IMR-90 (cell line): ENCODE data around the gene MAML3. TPM values are rescaled to one million over a fixed set of nuclear protein-coding genes. Genes with fewer than 3 reads are reported as not detected.

Experiments
- ATAC-seq: fragments of 200-7000 bp; cut with Tn5 transposase; 2 replicates; pipeline ENCODE4 v1.9.1; 2020; ENCODE audit warnings: low read depth, mild to moderate bottlenecking, moderate library complexity
- BruUV-seq: library from RNA; stranded (reverse); fragments of 400-500 nt; replicated peaks from 2 replicates; lab custom pipeline; 2021; lab: Mats Ljungman, UMichigan
- CTCF ChIA-PET: fragments of 300-600 bp; formaldehyde crosslinking; extraction: SDS; loops from one replicate; lab custom pipeline; 2021; ENCODE audit warnings: antibody characterized with exemption; lab: Yijun Ruan, JAX
- POLR2A ChIA-PET: fragments of 300-600 bp; sonication (Branson Sonifier 250); formaldehyde crosslinking; loops from one replicate; lab custom pipeline; 2022; ENCODE audit warnings: antibody characterized with exemption; ENCODE audit not compliant: unreplicated experiment; lab: Charles Lee
- DNase-seq: peaks from one replicate; pipeline ENCODE4 v3.0.0; 2013
- H2AFZ ChIP-seq: replicated peaks from 2 replicates; pipeline ENCODE3; 2013; ENCODE audit warnings: low read length, mild to moderate bottlenecking; ENCODE audit not compliant: poor library complexity
- H2AK5ac ChIP-seq: 2 replicates; pipeline ENCODE4 v1.6.1; 2013; ENCODE audit warnings: low read depth, low read length, inconsistent platforms
- H2AK9ac ChIP-seq: replicated peaks from 2 replicates; pipeline ENCODE3; 2013; ENCODE audit warnings: mild to moderate bottlenecking, low read depth, low read length, moderate library complexity; ENCODE audit not compliant: poor library complexity
- H2BK120ac ChIP-seq: 2 replicates; pipeline ENCODE4 v1.6.1; 2013; ENCODE audit warnings: low read depth, low read length, inconsistent platforms
- H2BK15ac ChIP-seq: 3 replicates; pipeline ENCODE4 v1.6.1; 2013; ENCODE audit warnings: low read depth, low read length, inconsistent platforms
- H2BK20ac ChIP-seq: 2 replicates; pipeline ENCODE4 v1.6.1; 2013; ENCODE audit warnings: low read depth, mild to moderate bottlenecking, inconsistent platforms, low read length, moderate library complexity
- H2BK5ac ChIP-seq: 2 replicates; pipeline ENCODE4 v1.6.1; 2013; ENCODE audit warnings: mild to moderate bottlenecking, low read depth, low read length, inconsistent platforms; ENCODE audit not compliant: poor library complexity, severe bottlenecking
- H3K14ac ChIP-seq: replicated peaks from 2 replicates; pipeline ENCODE4 v1.6.1; 2013; ENCODE audit warnings: low read depth, low read length, inconsistent platforms
- H3K18ac ChIP-seq: 2 replicates; pipeline ENCODE4 v1.6.1; 2013; ENCODE audit warnings: low read depth, low read length, control low read depth
- H3K23ac ChIP-seq: 2 replicates; pipeline ENCODE4 v1.6.1; 2013; ENCODE audit warnings: low read depth, low read length, inconsistent platforms
- H3K27ac ChIP-seq: 2 replicates; pipeline ENCODE4 v1.5.1; 2013; ENCODE audit warnings: mild to moderate bottlenecking, control low read depth, low read length; ENCODE audit not compliant: insufficient read depth
- H3K27me3 ChIP-seq: 2 replicates; pipeline ENCODE4 v1.6.1; 2013; ENCODE audit warnings: low read length; ENCODE audit not compliant: control insufficient read depth, insufficient read depth
- H3K36me3 ChIP-seq: 2 replicates; pipeline ENCODE4 v1.6.1; 2013; ENCODE audit warnings: low read length, mixed read lengths; ENCODE audit not compliant: control insufficient read depth, insufficient read depth
- H3K4ac ChIP-seq: 2 replicates; pipeline ENCODE4 v1.6.1; 2013; ENCODE audit warnings: low read depth, low read length, inconsistent platforms
- H3K4me1 ChIP-seq: 2 replicates; pipeline ENCODE4 v1.6.1; 2013; ENCODE audit warnings: low read length, mixed read lengths; ENCODE audit not compliant: control insufficient read depth, insufficient read depth
- H3K4me2 ChIP-seq: 2 replicates; pipeline ENCODE4 v1.6.1; 2013; ENCODE audit warnings: low read depth, mild to moderate bottlenecking, control low read depth, low read length, moderate library complexity
- H3K4me3 ChIP-seq: 2 replicates; pipeline ENCODE4 v1.5.1; 2013; ENCODE audit warnings: low read depth, mild to moderate bottlenecking, control low read depth, low read length, moderate library complexity; ENCODE audit not compliant: insufficient read depth
- H3K56ac ChIP-seq: 2 replicates; pipeline ENCODE4 v1.6.1; 2013; ENCODE audit warnings: low read length, inconsistent platforms; ENCODE audit not compliant: insufficient read depth; ENCODE audit errors: extremely low read depth
- H3K79me1 ChIP-seq, 2 experiments: 2 replicates each; pipeline ENCODE4 v1.6.1; 2013; ENCODE audit warnings: low read length in 2 of 2, inconsistent platforms in 1 of 2, low read depth in 1 of 2
- H3K9ac ChIP-seq: 2 replicates; pipeline ENCODE4 v1.6.1; 2013; ENCODE audit warnings: low read depth, low read length, control low read depth
- H3K9me1 ChIP-seq: 2 replicates; pipeline ENCODE4 v1.6.1; 2013; ENCODE audit warnings: low read length, inconsistent platforms; ENCODE audit not compliant: insufficient read depth
- H3K9me3 ChIP-seq: 2 replicates; pipeline ENCODE4 v1.6.1; 2013; ENCODE audit warnings: low read length; ENCODE audit not compliant: control insufficient read depth, insufficient read depth
- H4K20me1 ChIP-seq: 2 replicates; pipeline ENCODE4 v1.6.1; 2013; ENCODE audit warnings: low read length, inconsistent platforms; ENCODE audit not compliant: insufficient read depth
- H4K5ac ChIP-seq: 2 replicates; pipeline ENCODE4 v1.6.1; 2013; ENCODE audit warnings: mild to moderate bottlenecking, low read depth, low read length, control low read depth
- H4K8ac ChIP-seq, 2 experiments: 2 replicates each; pipeline ENCODE4 v1.6.1; 2013; ENCODE audit warnings: low read depth in 2 of 2, low read length in 2 of 2, control low read depth in 1 of 2, inconsistent platforms in 1 of 2
- H4K91ac ChIP-seq: 2 replicates; pipeline ENCODE4 v1.6.1; 2013; ENCODE audit warnings: low read depth, low read length, inconsistent platforms; ENCODE audit not compliant: insufficient read depth
- BHLHE40 ChIP-seq: fragments of 150-350 bp; IDR thresholded peaks from 2 replicates; pipeline ENCODE4 v1.6.1; 2016; ENCODE audit warnings: mild to moderate bottlenecking, low read depth, low read length
- CEBPB ChIP-seq: IDR thresholded peaks from 2 replicates; pipeline ENCODE4 v1.6.1; 2012; ENCODE audit warnings: low read depth, low read length, improper control_type of control experiment
- CHD1 ChIP-seq: IDR thresholded peaks from 2 replicates; pipeline ENCODE4 v1.6.1; 2012; ENCODE audit warnings: low read depth, low read length, improper control_type of control experiment
- FOS ChIP-seq: fragments of 150-350 bp; IDR thresholded peaks from 2 replicates; pipeline ENCODE4 v1.6.1; 2016; ENCODE audit warnings: low read depth, low read length
- MAFK ChIP-seq: IDR thresholded peaks from 2 replicates; pipeline ENCODE4 v1.6.1; 2012; ENCODE audit warnings: low read depth, low read length, improper control_type of control experiment
- MAZ ChIP-seq: IDR thresholded peaks from 2 replicates; pipeline ENCODE4 v1.6.1; 2012; ENCODE audit warnings: low read depth, mild to moderate bottlenecking, low read length, improper control_type of control experiment, moderate library complexity, borderline replicate concordance
- MXI1 ChIP-seq: IDR thresholded peaks from 2 replicates; pipeline ENCODE4 v1.6.1; 2012; ENCODE audit warnings: low read depth, mild to moderate bottlenecking, low read length, moderate library complexity, borderline replicate concordance
- NFE2L2 ChIP-seq: fragments of 150-350 bp; IDR thresholded peaks from 2 replicates; pipeline ENCODE4 v1.6.1; 2016; ENCODE audit warnings: low read depth, mild to moderate bottlenecking, low read length
- POLR2A ChIP-seq: IDR thresholded peaks from 2 replicates; pipeline ENCODE4 v1.6.1; 2012; ENCODE audit warnings: mild to moderate bottlenecking, low read depth, low read length
- RAD21 ChIP-seq: IDR thresholded peaks from 2 replicates; pipeline ENCODE4 v1.6.1; 2012; ENCODE audit warnings: low read length, improper control_type of control experiment
- RCOR1 ChIP-seq: IDR thresholded peaks from 2 replicates; pipeline ENCODE4 v1.6.1; 2012; ENCODE audit warnings: mild to moderate bottlenecking, low read length, improper control_type of control experiment; ENCODE audit not compliant: insufficient replicate concordance
- RFX5 ChIP-seq: IDR thresholded peaks from 2 replicates; pipeline ENCODE4 v1.8.0; 2012; ENCODE audit warnings: low read depth, mild to moderate bottlenecking, low read length, moderate library complexity
- WGBS, 2 experiments: methylation state at CpG; one replicate each; pipeline versions ENCODE4 v1.1.5 to v1.1.7; 2013; ENCODE audit warnings: missing lambda C conversion rate in 2 of 2; ENCODE audit not compliant: insufficient read length in 1 of 2; ENCODE audit errors: extremely low coverage in 2 of 2; 5-methylcytosine and 5-hydroxymethylcytosine counted together
- dilution Hi-C: fragments of 300-500 bp; cut with HindIII; formaldehyde crosslinking; loops from one replicate; pipeline ENCODE4 v1.14.3; 2018; ENCODE audit warnings: low sequenced_read_pairs; ENCODE audit not compliant: unreplicated experiment
- in situ Hi-C: fragments of 300-500 bp; cut with MboI; formaldehyde crosslinking; loops from 3 replicates; pipeline ENCODE4 v1.14.3; 2019; ENCODE audit warnings: low sequenced_read_pairs, inconsistent platforms, mixed read lengths
- intact Hi-C: fragments of 100-400 bp; cut with micrococcal nuclease; formaldehyde crosslinking; loops from 2 replicates; pipeline ENCODE4 v1.10.0; 2022
- polyA plus RNA-seq, 3 experiments: library from polyadenylated mRNA; depleted of rRNA; stranded (reverse); fragments of >200 nt; gene quantifications; 2 replicates each; pipeline ENCODE4 v1.2.3, GENCODE V29; 2012; ENCODE audit warnings: low replicate concordance in 1 of 3
- total RNA-seq: library from RNA; depleted of rRNA; stranded (reverse); fragments of >200 nt; gene quantifications from 2 replicates; pipeline ENCODE4 v1.2.3, GENCODE V29; 2012
- TF ChIP-seq, protein P1 (sequence below): fragments of 150-350 bp; IDR thresholded peaks from 2 replicates; pipeline ENCODE4 v1.6.1; 2017; ENCODE audit warnings: mild to moderate bottlenecking, antibody characterized with exemption, low read length, low read depth
- TF ChIP-seq, protein P2 (sequence below): fragments of 150-350 bp; IDR thresholded peaks from 2 replicates; pipeline ENCODE4 v1.6.1; 2016; ENCODE audit warnings: low read depth, mild to moderate bottlenecking, low read length, moderate library complexity, borderline replicate concordance
- TF ChIP-seq, protein P3 (sequence below): conservative IDR thresholded peaks from 2 replicates; pipeline ENCODE4 v1.5.1; 2012; ENCODE audit warnings: mild to moderate bottlenecking, low read depth, low read length, improper control_type of control experiment

Gene MAML3
- total and polyA plus RNA-seq, 2 of the 4 experiments (the other 2 are of a cell fraction): 0.90 to 1.7 TPM

DNA sequence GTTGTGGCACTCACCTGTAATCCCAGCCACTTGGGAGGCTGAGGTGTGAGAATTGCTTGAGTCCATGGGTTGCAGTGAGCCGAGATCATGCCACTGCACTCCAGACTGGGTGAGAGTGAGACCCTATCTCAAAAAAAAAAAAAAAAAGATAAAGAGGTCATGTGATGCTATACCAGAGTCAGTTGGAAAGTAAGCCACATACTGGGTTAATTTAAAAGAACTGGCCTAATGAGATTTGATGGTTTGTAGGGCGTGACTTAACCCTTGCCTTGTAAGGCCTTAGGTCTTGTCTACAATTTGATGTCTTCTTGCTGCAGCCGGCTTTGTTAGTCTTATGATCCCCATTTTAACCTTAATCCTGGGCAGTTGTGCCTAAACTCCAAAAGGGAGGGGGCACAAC lies 483.2 kb downstream of the MAML3 start:
- 90% methylated on average over 2 of the region's 3 CpGs; no CpG with 5 or more reads in 1 of the 2 experiments for WGBS, 2 experiments
- no peak overlapping the region for H3K18ac ChIP-seq
- H3K36me3 ChIP-seq: no peaks in the 10 kb centered on the region
- intact Hi-C loops: no loop called here
- H3K4me1 ChIP-seq: no peaks in the 10 kb centered on the region
- H2AK5ac ChIP-seq: no peak overlapping the region
- no peak overlapping the region for H3K14ac ChIP-seq
- no peak overlapping the region for H3K9ac ChIP-seq
- no peak overlapping the region for H4K91ac ChIP-seq
- dilution Hi-C loops: no loop called here
- H3K9me1 ChIP-seq: no peaks in the 10 kb centered on the region
- no peak overlapping the region for H2AFZ ChIP-seq
- no peak overlapping the region for H2BK20ac ChIP-seq
- H3K27ac ChIP-seq: no peak overlapping the region
- H3K4me3 ChIP-seq: no peak overlapping the region
- BruUV-seq: no TSS peak
- H3K27me3 ChIP-seq: no peaks in the 10 kb centered on the region
- no peak overlapping the region for H4K8ac ChIP-seq
- no peaks in the 10 kb centered on the region for H3K79me1 ChIP-seq
- no peak overlapping the region for H4K5ac ChIP-seq
- H2BK120ac ChIP-seq: no peak overlapping the region
- no peak overlapping the region for H3K56ac ChIP-seq
- ChIA-PET POLR2A (no interaction called here), CTCF (no interaction called here)
- no peak overlapping the region for H2AK9ac ChIP-seq
- H4K20me1 ChIP-seq: no peaks in the 10 kb centered on the region
- TF ChIP-seq CEBPB (no peak), MXI1 (no peak), NFE2L2 (no peak), BHLHE40 (no peak), CHD1 (no peak), RCOR1 (no peak), FOS (no peak), RFX5 (no peak), MAFK (no peak), MAZ (no peak), POLR2A (no peak), RAD21 (no peak)
- TF ChIP-seq, protein P1, sequence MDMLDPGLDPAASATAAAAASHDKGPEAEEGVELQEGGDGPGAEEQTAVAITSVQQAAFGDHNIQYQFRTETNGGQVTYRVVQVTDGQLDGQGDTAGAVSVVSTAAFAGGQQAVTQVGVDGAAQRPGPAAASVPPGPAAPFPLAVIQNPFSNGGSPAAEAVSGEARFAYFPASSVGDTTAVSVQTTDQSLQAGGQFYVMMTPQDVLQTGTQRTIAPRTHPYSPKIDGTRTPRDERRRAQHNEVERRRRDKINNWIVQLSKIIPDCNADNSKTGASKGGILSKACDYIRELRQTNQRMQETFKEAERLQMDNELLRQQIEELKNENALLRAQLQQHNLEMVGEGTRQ: no peak
- TF ChIP-seq, protein P2, sequence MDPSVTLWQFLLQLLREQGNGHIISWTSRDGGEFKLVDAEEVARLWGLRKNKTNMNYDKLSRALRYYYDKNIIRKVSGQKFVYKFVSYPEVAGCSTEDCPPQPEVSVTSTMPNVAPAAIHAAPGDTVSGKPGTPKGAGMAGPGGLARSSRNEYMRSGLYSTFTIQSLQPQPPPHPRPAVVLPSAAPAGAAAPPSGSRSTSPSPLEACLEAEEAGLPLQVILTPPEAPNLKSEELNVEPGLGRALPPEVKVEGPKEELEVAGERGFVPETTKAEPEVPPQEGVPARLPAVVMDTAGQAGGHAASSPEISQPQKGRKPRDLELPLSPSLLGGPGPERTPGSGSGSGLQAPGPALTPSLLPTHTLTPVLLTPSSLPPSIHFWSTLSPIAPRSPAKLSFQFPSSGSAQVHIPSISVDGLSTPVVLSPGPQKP: no peak
- TF ChIP-seq, protein P3, sequence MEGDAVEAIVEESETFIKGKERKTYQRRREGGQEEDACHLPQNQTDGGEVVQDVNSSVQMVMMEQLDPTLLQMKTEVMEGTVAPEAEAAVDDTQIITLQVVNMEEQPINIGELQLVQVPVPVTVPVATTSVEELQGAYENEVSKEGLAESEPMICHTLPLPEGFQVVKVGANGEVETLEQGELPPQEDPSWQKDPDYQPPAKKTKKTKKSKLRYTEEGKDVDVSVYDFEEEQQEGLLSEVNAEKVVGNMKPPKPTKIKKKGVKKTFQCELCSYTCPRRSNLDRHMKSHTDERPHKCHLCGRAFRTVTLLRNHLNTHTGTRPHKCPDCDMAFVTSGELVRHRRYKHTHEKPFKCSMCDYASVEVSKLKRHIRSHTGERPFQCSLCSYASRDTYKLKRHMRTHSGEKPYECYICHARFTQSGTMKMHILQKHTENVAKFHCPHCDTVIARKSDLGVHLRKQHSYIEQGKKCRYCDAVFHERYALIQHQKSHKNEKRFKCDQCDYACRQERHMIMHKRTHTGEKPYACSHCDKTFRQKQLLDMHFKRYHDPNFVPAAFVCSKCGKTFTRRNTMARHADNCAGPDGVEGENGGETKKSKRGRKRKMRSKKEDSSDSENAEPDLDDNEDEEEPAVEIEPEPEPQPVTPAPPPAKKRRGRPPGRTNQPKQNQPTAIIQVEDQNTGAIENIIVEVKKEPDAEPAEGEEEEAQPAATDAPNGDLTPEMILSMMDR: no peak
- H3K4me2 ChIP-seq: no peak overlapping the region
- H3K9me3 ChIP-seq: no peaks in the 10 kb centered on the region
- H3K23ac ChIP-seq: no peak overlapping the region
- no peak overlapping the region for H2BK15ac ChIP-seq
- in situ Hi-C loops: no loop called here
- no peak overlapping the region for H3K4ac ChIP-seq
- DNase-seq (no peak), ATAC-seq (no peak)
- no peak overlapping the region for H2BK5ac ChIP-seq
